IMR-90 (cell line): ENCODE measurements around the gene G3BP1. TPM values are rescaled to one million over a fixed set of nuclear protein-coding genes. Genes with fewer than 3 reads are reported as not detected.

Experiments
- ATAC-seq: fragments of 200-7000 bp; cut with Tn5 transposase; 2 replicates; pipeline ENCODE4 v1.9.1; 2020; ENCODE audit warnings: low read depth, mild to moderate bottlenecking, moderate library complexity
- BruUV-seq: library from RNA; stranded (reverse); fragments of 400-500 nt; replicated peaks from 2 replicates; lab custom pipeline; 2021; lab: Mats Ljungman, UMichigan
- CTCF ChIA-PET: fragments of 300-600 bp; formaldehyde crosslinking; extraction: SDS; loops from one replicate; lab custom pipeline; 2021; ENCODE audit warnings: antibody characterized with exemption; lab: Yijun Ruan, JAX
- POLR2A ChIA-PET: fragments of 300-600 bp; sonication (Branson Sonifier 250); formaldehyde crosslinking; loops from one replicate; lab custom pipeline; 2022; ENCODE audit warnings: antibody characterized with exemption; ENCODE audit not compliant: unreplicated experiment; lab: Charles Lee
- DNase-seq: peaks from one replicate; pipeline ENCODE4 v3.0.0; 2013
- H2AFZ ChIP-seq: replicated peaks from 2 replicates; pipeline ENCODE3; 2013; ENCODE audit warnings: low read length, mild to moderate bottlenecking; ENCODE audit not compliant: poor library complexity
- H2AK5ac ChIP-seq: 2 replicates; pipeline ENCODE4 v1.6.1; 2013; ENCODE audit warnings: low read depth, low read length, inconsistent platforms
- H2AK9ac ChIP-seq: replicated peaks from 2 replicates; pipeline ENCODE3; 2013; ENCODE audit warnings: mild to moderate bottlenecking, low read depth, low read length, moderate library complexity; ENCODE audit not compliant: poor library complexity
- H2BK120ac ChIP-seq: 2 replicates; pipeline ENCODE4 v1.6.1; 2013; ENCODE audit warnings: low read depth, low read length, inconsistent platforms
- H2BK15ac ChIP-seq: 3 replicates; pipeline ENCODE4 v1.6.1; 2013; ENCODE audit warnings: low read depth, low read length, inconsistent platforms
- H2BK20ac ChIP-seq: 2 replicates; pipeline ENCODE4 v1.6.1; 2013; ENCODE audit warnings: low read depth, mild to moderate bottlenecking, inconsistent platforms, low read length, moderate library complexity
- H2BK5ac ChIP-seq: 2 replicates; pipeline ENCODE4 v1.6.1; 2013; ENCODE audit warnings: mild to moderate bottlenecking, low read depth, low read length, inconsistent platforms; ENCODE audit not compliant: poor library complexity, severe bottlenecking
- H3K14ac ChIP-seq: replicated peaks from 2 replicates; pipeline ENCODE4 v1.6.1; 2013; ENCODE audit warnings: low read depth, low read length, inconsistent platforms
- H3K18ac ChIP-seq: 2 replicates; pipeline ENCODE4 v1.6.1; 2013; ENCODE audit warnings: low read depth, low read length, control low read depth
- H3K23ac ChIP-seq: 2 replicates; pipeline ENCODE4 v1.6.1; 2013; ENCODE audit warnings: low read depth, low read length, inconsistent platforms
- H3K27ac ChIP-seq: 2 replicates; pipeline ENCODE4 v1.5.1; 2013; ENCODE audit warnings: mild to moderate bottlenecking, control low read depth, low read length; ENCODE audit not compliant: insufficient read depth
- H3K27me3 ChIP-seq: 2 replicates; pipeline ENCODE4 v1.6.1; 2013; ENCODE audit warnings: low read length; ENCODE audit not compliant: control insufficient read depth, insufficient read depth
- H3K36me3 ChIP-seq: 2 replicates; pipeline ENCODE4 v1.6.1; 2013; ENCODE audit warnings: low read length, mixed read lengths; ENCODE audit not compliant: control insufficient read depth, insufficient read depth
- H3K4ac ChIP-seq: 2 replicates; pipeline ENCODE4 v1.6.1; 2013; ENCODE audit warnings: low read depth, low read length, inconsistent platforms
- H3K4me1 ChIP-seq: 2 replicates; pipeline ENCODE4 v1.6.1; 2013; ENCODE audit warnings: low read length, mixed read lengths; ENCODE audit not compliant: control insufficient read depth, insufficient read depth
- H3K4me2 ChIP-seq: 2 replicates; pipeline ENCODE4 v1.6.1; 2013; ENCODE audit warnings: low read depth, mild to moderate bottlenecking, control low read depth, low read length, moderate library complexity
- H3K4me3 ChIP-seq: 2 replicates; pipeline ENCODE4 v1.5.1; 2013; ENCODE audit warnings: low read depth, mild to moderate bottlenecking, control low read depth, low read length, moderate library complexity; ENCODE audit not compliant: insufficient read depth
- H3K56ac ChIP-seq: 2 replicates; pipeline ENCODE4 v1.6.1; 2013; ENCODE audit warnings: low read length, inconsistent platforms; ENCODE audit not compliant: insufficient read depth; ENCODE audit errors: extremely low read depth
- H3K79me1 ChIP-seq, 2 experiments: 2 replicates each; pipeline ENCODE4 v1.6.1; 2013; ENCODE audit warnings: low read length in 2 of 2, inconsistent platforms in 1 of 2, low read depth in 1 of 2
- H3K9ac ChIP-seq: 2 replicates; pipeline ENCODE4 v1.6.1; 2013; ENCODE audit warnings: low read depth, low read length, control low read depth
- H3K9me1 ChIP-seq: 2 replicates; pipeline ENCODE4 v1.6.1; 2013; ENCODE audit warnings: low read length, inconsistent platforms; ENCODE audit not compliant: insufficient read depth
- H3K9me3 ChIP-seq: 2 replicates; pipeline ENCODE4 v1.6.1; 2013; ENCODE audit warnings: low read length; ENCODE audit not compliant: control insufficient read depth, insufficient read depth
- H4K20me1 ChIP-seq: 2 replicates; pipeline ENCODE4 v1.6.1; 2013; ENCODE audit warnings: low read length, inconsistent platforms; ENCODE audit not compliant: insufficient read depth
- H4K5ac ChIP-seq: 2 replicates; pipeline ENCODE4 v1.6.1; 2013; ENCODE audit warnings: mild to moderate bottlenecking, low read depth, low read length, control low read depth
- H4K8ac ChIP-seq, 2 experiments: 2 replicates each; pipeline ENCODE4 v1.6.1; 2013; ENCODE audit warnings: low read depth in 2 of 2, low read length in 2 of 2, control low read depth in 1 of 2, inconsistent platforms in 1 of 2
- H4K91ac ChIP-seq: 2 replicates; pipeline ENCODE4 v1.6.1; 2013; ENCODE audit warnings: low read depth, low read length, inconsistent platforms; ENCODE audit not compliant: insufficient read depth
- BHLHE40 ChIP-seq: fragments of 150-350 bp; IDR thresholded peaks from 2 replicates; pipeline ENCODE4 v1.6.1; 2016; ENCODE audit warnings: mild to moderate bottlenecking, low read depth, low read length
- CHD1 ChIP-seq: IDR thresholded peaks from 2 replicates; pipeline ENCODE4 v1.6.1; 2012; ENCODE audit warnings: low read depth, low read length, improper control_type of control experiment
- ELK1 ChIP-seq: fragments of 150-350 bp; IDR thresholded peaks from 2 replicates; pipeline ENCODE4 v1.6.1; 2016; ENCODE audit warnings: low read depth, mild to moderate bottlenecking, low read length, moderate library complexity, borderline replicate concordance
- MXI1 ChIP-seq: IDR thresholded peaks from 2 replicates; pipeline ENCODE4 v1.6.1; 2012; ENCODE audit warnings: low read depth, mild to moderate bottlenecking, low read length, moderate library complexity, borderline replicate concordance
- RCOR1 ChIP-seq: IDR thresholded peaks from 2 replicates; pipeline ENCODE4 v1.6.1; 2012; ENCODE audit warnings: mild to moderate bottlenecking, low read length, improper control_type of control experiment; ENCODE audit not compliant: insufficient replicate concordance
- SMC3 ChIP-seq: fragments of 150-350 bp; IDR thresholded peaks from 2 replicates; pipeline ENCODE4 v1.6.1; 2016; ENCODE audit warnings: low read depth, mild to moderate bottlenecking, antibody characterized with exemption, low read length, moderate library complexity
- WGBS, 2 experiments: methylation state at CpG; one replicate each; pipeline versions ENCODE4 v1.1.5 to v1.1.7; 2013; ENCODE audit warnings: missing lambda C conversion rate in 2 of 2; ENCODE audit not compliant: insufficient read length in 1 of 2; ENCODE audit errors: extremely low coverage in 2 of 2; 5-methylcytosine and 5-hydroxymethylcytosine counted together
- dilution Hi-C: fragments of 300-500 bp; cut with HindIII; formaldehyde crosslinking; loops from one replicate; pipeline ENCODE4 v1.14.3; 2018; ENCODE audit warnings: low sequenced_read_pairs; ENCODE audit not compliant: unreplicated experiment
- in situ Hi-C: fragments of 300-500 bp; cut with MboI; formaldehyde crosslinking; loops from 3 replicates; pipeline ENCODE4 v1.14.3; 2019; ENCODE audit warnings: low sequenced_read_pairs, inconsistent platforms, mixed read lengths
- intact Hi-C: fragments of 100-400 bp; cut with micrococcal nuclease; formaldehyde crosslinking; loops from 2 replicates; pipeline ENCODE4 v1.10.0; 2022
- polyA plus RNA-seq, 3 experiments: library from polyadenylated mRNA; depleted of rRNA; stranded (reverse); fragments of >200 nt; gene quantifications; 2 replicates each; pipeline ENCODE4 v1.2.3, GENCODE V29; 2012; ENCODE audit warnings: low replicate concordance in 1 of 3
- total RNA-seq: library from RNA; depleted of rRNA; stranded (reverse); fragments of >200 nt; gene quantifications from 2 replicates; pipeline ENCODE4 v1.2.3, GENCODE V29; 2012

G3BP1 gene
- total and polyA plus RNA-seq, 2 of the 4 experiments (the other 2 are of a cell fraction), result 40.2 to 482 TPM

- H3K36me3 ChIP-seq, result no peaks in the 10 kb centered on the region; the same call in 1 of the 2 replicates
- intact Hi-C loops (loop anchor here (2.0 kb wide), 1 partner anchor 22 kb away; no protein-coding TSS in a partner anchor), in situ Hi-C loops (no loop called here), dilution Hi-C loops (no loop called here)
- ChIA-PET CTCF (interaction anchor here (0.6 kb wide), 1 partner anchor 54 kb away, joined by 4 read pairs; no protein-coding TSS in a partner anchor), POLR2A (no interaction called here)
- H3K79me1 ChIP-seq, result peaks cover 0 to 3% of the 10 kb centered on the region in 2 experiments; a peak in 1 of 4 replicates
- H3K4me1 ChIP-seq, result peaks cover 6% of the 10 kb centered on the region; the same call in 1 of the 2 replicates
- no peak overlapping the region for H3K4me3 ChIP-seq
- peaks cover 78% of the 10 kb centered on the region for H4K20me1 ChIP-seq
- no peak overlapping the region for H3K9ac ChIP-seq
- H3K23ac ChIP-seq, result peak overlapping the region; percentile 14; the same call in 1 of the 2 replicates
- no peak overlapping the region for H3K4ac ChIP-seq
- H2BK20ac ChIP-seq, result no peak overlapping the region
- ATAC-seq (no peak), DNase-seq (no peak)
- no peak overlapping the region for H3K27ac ChIP-seq
- no peak overlapping the region for H2AK5ac ChIP-seq
- WGBS, 2 experiments, result no CpG with 5 or more reads among the region's 3 CpGs
- no peak overlapping the region for H3K56ac ChIP-seq
- 0 out of 2 replicates have a peak overlapping the region, but pooled peaks have one; percentile 43 for H3K4me2 ChIP-seq
- no peak overlapping the region for H2BK5ac ChIP-seq
- H3K27me3 ChIP-seq, result no peaks in the 10 kb centered on the region
- no peak overlapping the region for H3K14ac ChIP-seq
- no peaks in the 10 kb centered on the region for H3K9me3 ChIP-seq
- H2AFZ ChIP-seq, result no peak overlapping the region
- H2AK9ac ChIP-seq, result no peak overlapping the region
- no peaks in the 10 kb centered on the region; the same call in 1 of the 2 replicates for H3K9me1 ChIP-seq
- H2BK120ac ChIP-seq, result no peak overlapping the region
- no peak overlapping the region for H4K5ac ChIP-seq
- no peak overlapping the region for H2BK15ac ChIP-seq
- H3K18ac ChIP-seq, result no peak overlapping the region
- no peak overlapping the region for H4K91ac ChIP-seq
- no peak overlapping the region for H4K8ac ChIP-seq
- TF ChIP-seq BHLHE40, result no peak
- no peak for TF ChIP-seq RCOR1
- no peak for TF ChIP-seq MXI1
- TF ChIP-seq ELK1, result no peak
- TF ChIP-seq SMC3, result no peak
- no peak for TF ChIP-seq CHD1
- BruUV-seq, result no TSS peak
Observed at GRCh38 chr5:151775025-151775606, 3.4 kb downstream of the G3BP1 start.
